Measurements from ENCODE around the gene COL9A3. TPM values are rescaled to one million over a fixed set of nuclear protein-coding genes. Genes with fewer than 3 reads are reported as not detected.

Gene COL9A3
- total RNA-seq, 1 experiment from 2014 or later: 136 TPM

DNA sequence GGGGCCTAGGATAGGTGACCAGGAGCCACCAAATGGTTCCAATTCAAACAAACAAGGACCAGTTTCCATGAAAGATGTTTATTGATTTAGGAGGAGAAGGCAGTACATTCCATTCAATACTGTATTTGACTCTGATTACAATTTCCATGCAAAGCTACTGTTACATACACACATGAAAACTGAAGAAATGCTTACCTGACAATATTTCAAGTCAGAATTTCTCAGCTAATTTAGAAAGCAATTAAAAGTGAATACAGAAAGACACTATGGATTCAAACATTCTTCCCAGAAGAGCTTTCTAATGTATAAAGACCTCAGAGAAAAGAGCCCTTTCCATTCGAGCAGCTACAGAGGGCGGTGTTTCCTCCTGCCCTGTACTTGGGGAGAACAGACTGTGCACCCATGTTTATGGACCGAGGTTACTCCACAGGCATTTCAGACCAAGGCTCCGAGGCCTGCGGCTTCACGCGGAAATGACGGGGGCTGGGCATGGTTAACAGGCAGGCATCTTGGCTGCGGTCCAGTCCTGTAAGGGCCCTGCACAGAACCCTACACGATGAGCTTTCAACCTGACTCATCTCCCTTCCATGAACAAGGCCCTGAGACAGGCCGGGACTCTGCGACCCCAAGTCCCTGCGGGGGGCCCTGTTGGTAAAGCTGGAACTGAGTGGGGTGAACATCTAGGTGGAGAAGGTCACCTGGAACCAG is 70.5 kb downstream of the COL9A3 start:
- peaks cover 34% of the 10 kb centered on the region for H3K4me1 Mint-ChIP-seq
- ChIA-PET CTCF (interaction anchor here (0.8 to 1.4 kb wide), 4 partner anchors 13 to 85 kb away, joined by 3 to 4 read pairs (median 4); no protein-coding TSS in a partner anchor), POLR2A (no interaction called here)
- peak overlapping the region; percentile 79 for H3K27ac Mint-ChIP-seq
- no peak for ATAC-seq
- H3K9me3 Mint-ChIP-seq: no peaks in the 10 kb centered on the region
- peaks cover 57% of the 10 kb centered on the region for H3K36me3 Mint-ChIP-seq
- no peak overlapping the region for H3K4me3 Mint-ChIP-seq
- TF ChIP-seq ZNF317 (CRISPR knock-in tag; IDR thresholded peaks at IDR 0.05; ENCODE audit: borderline replicate concordance, low read depth) (no peak), GABPB1 (CRISPR knock-in tag; IDR thresholded peaks at IDR 0.05) (0 out of 2 replicates have a peak, but pooled peaks have one; percentile 6)
- TF ChIP-seq, protein P1, sequence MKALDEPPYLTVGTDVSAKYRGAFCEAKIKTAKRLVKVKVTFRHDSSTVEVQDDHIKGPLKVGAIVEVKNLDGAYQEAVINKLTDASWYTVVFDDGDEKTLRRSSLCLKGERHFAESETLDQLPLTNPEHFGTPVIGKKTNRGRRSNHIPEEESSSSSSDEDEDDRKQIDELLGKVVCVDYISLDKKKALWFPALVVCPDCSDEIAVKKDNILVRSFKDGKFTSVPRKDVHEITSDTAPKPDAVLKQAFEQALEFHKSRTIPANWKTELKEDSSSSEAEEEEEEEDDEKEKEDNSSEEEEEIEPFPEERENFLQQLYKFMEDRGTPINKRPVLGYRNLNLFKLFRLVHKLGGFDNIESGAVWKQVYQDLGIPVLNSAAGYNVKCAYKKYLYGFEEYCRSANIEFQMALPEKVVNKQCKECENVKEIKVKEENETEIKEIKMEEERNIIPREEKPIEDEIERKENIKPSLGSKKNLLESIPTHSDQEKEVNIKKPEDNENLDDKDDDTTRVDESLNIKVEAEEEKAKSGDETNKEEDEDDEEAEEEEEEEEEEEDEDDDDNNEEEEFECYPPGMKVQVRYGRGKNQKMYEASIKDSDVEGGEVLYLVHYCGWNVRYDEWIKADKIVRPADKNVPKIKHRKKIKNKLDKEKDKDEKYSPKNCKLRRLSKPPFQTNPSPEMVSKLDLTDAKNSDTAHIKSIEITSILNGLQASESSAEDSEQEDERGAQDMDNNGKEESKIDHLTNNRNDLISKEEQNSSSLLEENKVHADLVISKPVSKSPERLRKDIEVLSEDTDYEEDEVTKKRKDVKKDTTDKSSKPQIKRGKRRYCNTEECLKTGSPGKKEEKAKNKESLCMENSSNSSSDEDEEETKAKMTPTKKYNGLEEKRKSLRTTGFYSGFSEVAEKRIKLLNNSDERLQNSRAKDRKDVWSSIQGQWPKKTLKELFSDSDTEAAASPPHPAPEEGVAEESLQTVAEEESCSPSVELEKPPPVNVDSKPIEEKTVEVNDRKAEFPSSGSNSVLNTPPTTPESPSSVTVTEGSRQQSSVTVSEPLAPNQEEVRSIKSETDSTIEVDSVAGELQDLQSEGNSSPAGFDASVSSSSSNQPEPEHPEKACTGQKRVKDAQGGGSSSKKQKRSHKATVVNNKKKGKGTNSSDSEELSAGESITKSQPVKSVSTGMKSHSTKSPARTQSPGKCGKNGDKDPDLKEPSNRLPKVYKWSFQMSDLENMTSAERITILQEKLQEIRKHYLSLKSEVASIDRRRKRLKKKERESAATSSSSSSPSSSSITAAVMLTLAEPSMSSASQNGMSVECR (CRISPR knock-in tag; IDR thresholded peaks at IDR 0.05; ENCODE audit: borderline replicate concordance): no peak
- no peaks in the 10 kb centered on the region; the same call in 1 of the 2 replicates for H3K27me3 Mint-ChIP-seq (ENCODE audit: low read depth)
- DNase-seq (ENCODE audit: low spot score): no peak

DNA sequence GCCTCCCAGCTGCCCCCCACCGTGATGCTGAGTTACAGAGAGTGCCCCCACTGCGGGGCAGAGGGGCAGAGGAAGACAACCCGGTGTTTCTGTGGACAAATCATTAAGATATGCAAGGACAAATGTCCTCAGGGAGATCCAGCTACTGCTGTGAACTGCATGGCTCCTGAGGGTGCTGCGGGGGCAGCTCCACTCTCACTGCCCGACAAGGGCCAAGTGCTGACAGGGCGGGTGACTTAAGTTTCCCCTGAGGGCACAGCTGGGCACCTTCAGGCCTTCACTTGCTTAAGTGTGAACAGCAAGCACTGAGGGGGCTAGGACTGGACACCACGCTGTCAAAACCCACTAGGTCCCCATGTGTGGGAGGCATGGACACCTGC is 71.0 kb downstream of the COL9A3 start:
- Mint-ChIP-seq H3K4me1 (peaks cover 34% of the 10 kb centered on the region), H3K36me3 (peaks cover 62% of the 10 kb centered on the region), H3K27me3 (ENCODE audit: low read depth) (no peaks in the 10 kb centered on the region; the same call in 1 of the 2 replicates), H3K4me3 (no peak overlapping the region), H3K27ac (peak overlapping the region; percentile 32; the same call in 1 of the 2 replicates), H3K9me3 (no peaks in the 10 kb centered on the region)
- TF ChIP-seq ESRRA (CRISPR knock-in tag; IDR thresholded peaks at IDR 0.05; ENCODE audit: borderline replicate concordance) (no peak), ZNF423 (CRISPR knock-in tag; IDR thresholded peaks at IDR 0.05) (no peak), NR2C2 (CRISPR knock-in tag; IDR thresholded peaks at IDR 0.05) (no peak), TEAD4 (CRISPR knock-in tag; IDR thresholded peaks at IDR 0.05) (no peak)
- ATAC-seq: no peak
- POLR2A ChIA-PET: no interaction called here
- no peak for DNase-seq (ENCODE audit: low spot score)
- CTCF ChIA-PET: interaction anchor here (0.8 to 1.4 kb wide), 4 partner anchors 13 to 84 kb away, joined by 3 to 4 read pairs (median 4); no protein-coding TSS in a partner anchor

DNA sequence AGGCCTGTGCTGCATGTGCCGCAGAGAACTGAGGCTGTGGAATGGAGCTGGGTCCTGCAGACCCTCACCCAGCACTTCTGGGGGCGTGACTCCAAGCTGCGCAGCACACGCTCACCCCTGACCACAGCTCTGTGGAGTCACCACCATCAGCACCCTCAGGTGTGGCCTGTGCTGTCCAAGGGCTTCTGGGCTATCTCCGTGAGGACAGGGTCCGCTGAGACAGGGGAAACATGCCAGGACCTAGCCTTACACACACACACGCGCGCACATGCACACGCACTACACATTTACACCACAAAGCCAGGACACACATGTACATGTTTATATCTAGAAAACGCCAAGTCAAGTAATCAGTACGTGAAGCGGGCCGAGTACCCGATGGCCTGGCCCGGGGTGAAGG is 71.6 kb downstream of the COL9A3 start:
- Mint-ChIP-seq H3K36me3 (peaks cover 68% of the 10 kb centered on the region), H3K27me3 (ENCODE audit: low read depth) (no peaks in the 10 kb centered on the region; the same call in 1 of the 2 replicates), H3K4me1 (peaks cover 34% of the 10 kb centered on the region), H3K27ac (no peak overlapping the region; the same call in 1 of the 2 replicates), H3K4me3 (no peak overlapping the region), H3K9me3 (no peaks in the 10 kb centered on the region)
- no peak for TF ChIP-seq TCF7 (CRISPR knock-in tag; IDR thresholded peaks at IDR 0.05; ENCODE audit: low read depth)
- TF ChIP-seq NFATC4 (CRISPR knock-in tag; IDR thresholded peaks at IDR 0.05): no peak
- TF ChIP-seq, protein P2, sequence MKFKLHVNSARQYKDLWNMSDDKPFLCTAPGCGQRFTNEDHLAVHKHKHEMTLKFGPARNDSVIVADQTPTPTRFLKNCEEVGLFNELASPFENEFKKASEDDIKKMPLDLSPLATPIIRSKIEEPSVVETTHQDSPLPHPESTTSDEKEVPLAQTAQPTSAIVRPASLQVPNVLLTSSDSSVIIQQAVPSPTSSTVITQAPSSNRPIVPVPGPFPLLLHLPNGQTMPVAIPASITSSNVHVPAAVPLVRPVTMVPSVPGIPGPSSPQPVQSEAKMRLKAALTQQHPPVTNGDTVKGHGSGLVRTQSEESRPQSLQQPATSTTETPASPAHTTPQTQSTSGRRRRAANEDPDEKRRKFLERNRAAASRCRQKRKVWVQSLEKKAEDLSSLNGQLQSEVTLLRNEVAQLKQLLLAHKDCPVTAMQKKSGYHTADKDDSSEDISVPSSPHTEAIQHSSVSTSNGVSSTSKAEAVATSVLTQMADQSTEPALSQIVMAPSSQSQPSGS (CRISPR knock-in tag; IDR thresholded peaks at IDR 0.05; ENCODE audit: borderline replicate concordance, low read depth): no peak
- TF ChIP-seq FOXK1 (CRISPR knock-in tag; IDR thresholded peaks at IDR 0.05): no peak
- TF ChIP-seq ZNF121 (CRISPR knock-in tag; IDR thresholded peaks at IDR 0.05): no peak
- DNase-seq (ENCODE audit: low spot score) (no peak), ATAC-seq (no peak)
- ChIA-PET CTCF (no interaction called here), POLR2A (no interaction called here)

DNA sequence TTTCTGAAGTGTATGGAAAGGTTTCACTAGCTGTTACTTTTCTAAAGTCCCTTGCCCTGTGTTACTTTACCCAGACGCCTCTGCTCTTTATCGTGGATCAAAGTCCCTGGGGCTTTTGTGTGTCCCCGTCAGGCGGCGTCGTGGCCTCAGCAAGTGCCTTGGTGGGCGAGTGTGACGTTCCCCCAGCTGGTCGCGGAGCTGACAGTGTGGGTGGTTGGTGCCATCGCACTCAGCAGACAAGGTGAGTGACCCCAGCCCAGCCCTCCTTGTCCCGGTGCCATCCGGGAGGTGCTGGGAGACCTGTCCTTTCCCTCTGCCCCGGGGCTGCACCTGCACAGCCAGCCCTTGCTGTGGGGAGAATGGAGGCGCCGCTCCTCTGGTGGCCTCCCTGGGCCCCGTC is 72.1 kb downstream of the COL9A3 start:
- no peak for TF ChIP-seq OVOL2 (CRISPR knock-in tag; IDR thresholded peaks at IDR 0.05; ENCODE audit: borderline replicate concordance)
- TF ChIP-seq, protein P3, sequence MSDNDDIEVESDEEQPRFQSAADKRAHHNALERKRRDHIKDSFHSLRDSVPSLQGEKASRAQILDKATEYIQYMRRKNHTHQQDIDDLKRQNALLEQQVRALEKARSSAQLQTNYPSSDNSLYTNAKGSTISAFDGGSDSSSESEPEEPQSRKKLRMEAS (CRISPR knock-in tag; IDR thresholded peaks at IDR 0.05): no peak
- no peak for TF ChIP-seq TEAD4 (CRISPR knock-in tag; IDR thresholded peaks at IDR 0.05)
- no peak overlapping the region for H3K27ac Mint-ChIP-seq
- H3K27me3 Mint-ChIP-seq (ENCODE audit: low read depth): no peaks in the 10 kb centered on the region; the same call in 1 of the 2 replicates
- ATAC-seq (no peak), DNase-seq (ENCODE audit: low spot score) (no peak)
- no peak overlapping the region for H3K4me3 Mint-ChIP-seq
- H3K4me1 Mint-ChIP-seq: peaks cover 31% of the 10 kb centered on the region
- ChIA-PET POLR2A (no interaction called here), CTCF (interaction anchor here (2.9 kb wide), 1 partner anchor 12 kb away, joined by 11 read pairs; no protein-coding TSS in a partner anchor)
- peaks cover 73% of the 10 kb centered on the region for H3K36me3 Mint-ChIP-seq
- no peaks in the 10 kb centered on the region for H3K9me3 Mint-ChIP-seq

Measured in WTC11 (cell line).